Medulla oblongata (tissue), 1 donor: ENCODE measurements around the gene GTPBP4.

Source experiments
- DNase-seq: peaks from one replicate; pipeline ENCODE4 v3.0.0-alpha.2; 2015; ENCODE audit errors: extremely low spot score

The GTPBP4 gene

GRCh38 chr10:966466-967235, 21.6 kb upstream of the GTPBP4 start:
- no peak for DNase-seq

DNA sequence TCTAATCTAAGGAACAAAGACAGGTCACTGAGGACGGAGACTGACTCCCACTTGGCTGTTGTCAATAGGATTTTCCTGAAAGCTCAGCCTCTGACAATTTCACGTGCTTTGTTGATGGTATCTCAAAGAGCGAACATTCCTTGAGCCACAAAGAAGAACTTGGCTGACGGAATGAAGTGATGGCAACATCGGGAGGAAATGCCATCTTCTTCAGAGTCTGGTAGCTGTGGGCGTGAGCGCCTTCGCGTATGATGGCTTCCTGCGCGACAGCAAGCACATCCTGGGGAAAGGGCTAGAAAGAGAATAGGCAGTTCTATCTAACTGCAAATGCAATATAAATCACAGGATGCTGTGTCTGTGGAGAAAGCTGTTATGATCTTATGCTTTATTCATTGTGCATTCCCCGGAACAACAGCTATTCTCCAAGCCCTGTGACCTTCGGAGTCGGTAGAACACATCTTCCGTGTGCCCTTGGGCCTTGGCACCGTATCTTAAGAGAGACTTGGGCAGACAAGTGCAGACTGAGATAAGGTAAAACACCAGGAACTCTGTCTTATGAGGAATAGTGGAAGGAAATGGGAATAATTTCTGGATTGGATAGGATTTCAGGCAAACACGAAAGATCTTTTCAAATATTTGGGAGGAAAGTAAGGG, 19.6 kb upstream of the GTPBP4 start:
- DNase-seq = no peak

- no peak for DNase-seq
Measured at GRCh38 chr10:969473-970150, 18.6 kb upstream of the GTPBP4 start.

- no peak for DNase-seq
Measured at GRCh38 chr10:970311-971149, 17.7 kb upstream of the GTPBP4 start.

DNA sequence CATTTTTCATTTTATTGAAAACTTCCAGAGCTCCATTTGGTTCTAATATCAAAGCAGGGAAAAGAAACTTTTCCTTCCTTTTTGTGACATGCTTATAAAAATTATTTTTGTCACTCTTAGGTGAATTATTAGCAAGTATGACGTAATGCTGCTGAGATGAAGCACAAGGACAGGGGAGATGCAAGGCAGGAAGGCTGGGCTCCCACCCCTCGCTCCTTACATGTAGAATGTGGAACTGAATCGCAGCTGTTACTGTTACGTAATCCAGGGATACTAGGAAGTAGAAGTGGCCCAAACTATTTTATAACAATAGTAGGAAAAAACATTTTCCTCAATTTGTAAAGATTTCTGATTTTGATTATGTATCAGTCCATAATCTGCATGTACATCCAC, 17.1 kb upstream of the GTPBP4 start:
- DNase-seq = peak; percentile 35

- DNase-seq = no peak
Measured at GRCh38 chr10:971613-972012, 16.6 kb upstream of the GTPBP4 start.

DNA sequence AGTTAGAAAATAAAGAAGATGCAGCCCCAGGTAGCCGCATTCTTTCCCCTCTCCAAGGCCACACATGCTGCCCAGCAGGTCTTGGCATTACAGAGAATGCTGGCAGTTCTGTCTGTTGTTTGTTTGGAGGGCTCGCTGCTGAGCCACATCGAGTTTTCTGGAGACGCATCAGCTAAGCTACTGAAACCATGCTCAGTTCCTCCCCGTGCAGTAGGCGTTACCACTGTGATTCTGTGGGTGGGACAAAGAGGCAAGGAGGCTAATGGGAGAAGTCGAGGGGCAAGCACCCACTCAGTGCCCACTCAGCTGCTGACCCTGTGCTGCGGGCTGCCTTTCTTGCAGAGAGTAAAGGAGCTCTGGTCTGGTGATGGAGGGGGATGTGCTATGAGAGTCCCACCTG, 15.5 kb upstream of the GTPBP4 start:
- no peak for DNase-seq

GRCh38 chr10:974038-974784, 14.0 kb upstream of the GTPBP4 start:
- no peak for DNase-seq

DNA sequence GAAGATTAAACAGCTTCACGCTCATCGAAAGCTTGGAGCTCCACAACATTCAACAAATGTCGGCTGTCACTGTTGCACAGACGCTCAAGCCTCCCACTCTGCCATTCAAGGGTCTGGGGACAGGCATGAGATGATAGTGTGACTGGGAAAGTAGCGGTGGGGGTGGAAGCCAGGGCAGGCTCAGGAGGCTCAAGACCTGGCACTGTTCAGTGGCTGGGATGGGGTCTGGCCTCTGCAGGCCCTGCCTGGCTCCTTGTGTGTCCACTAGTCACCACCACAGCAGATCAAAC, 13.5 kb upstream of the GTPBP4 start:
- no peak for DNase-seq

DNA sequence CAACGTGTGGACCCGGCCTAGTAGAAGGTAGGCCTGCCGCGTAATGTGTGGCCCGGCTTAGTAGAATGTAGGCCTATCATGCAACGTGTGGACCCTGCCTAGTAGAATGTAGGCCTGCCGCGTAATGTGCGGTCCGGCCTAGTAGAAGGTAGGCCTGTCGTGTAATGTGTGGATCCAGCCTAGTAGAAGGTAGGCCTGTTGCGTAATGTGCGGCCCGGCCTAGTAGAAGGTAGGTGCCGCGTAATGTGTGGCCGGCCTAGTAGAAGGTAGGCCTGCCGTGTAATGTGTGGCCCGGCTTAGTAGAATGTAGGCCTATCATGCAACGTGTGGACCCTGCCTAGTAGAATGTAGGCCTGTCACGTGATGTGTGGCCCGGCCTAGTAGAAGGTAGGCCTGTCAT, 11.9 kb upstream of the GTPBP4 start:
- DNase-seq = no peak

DNA sequence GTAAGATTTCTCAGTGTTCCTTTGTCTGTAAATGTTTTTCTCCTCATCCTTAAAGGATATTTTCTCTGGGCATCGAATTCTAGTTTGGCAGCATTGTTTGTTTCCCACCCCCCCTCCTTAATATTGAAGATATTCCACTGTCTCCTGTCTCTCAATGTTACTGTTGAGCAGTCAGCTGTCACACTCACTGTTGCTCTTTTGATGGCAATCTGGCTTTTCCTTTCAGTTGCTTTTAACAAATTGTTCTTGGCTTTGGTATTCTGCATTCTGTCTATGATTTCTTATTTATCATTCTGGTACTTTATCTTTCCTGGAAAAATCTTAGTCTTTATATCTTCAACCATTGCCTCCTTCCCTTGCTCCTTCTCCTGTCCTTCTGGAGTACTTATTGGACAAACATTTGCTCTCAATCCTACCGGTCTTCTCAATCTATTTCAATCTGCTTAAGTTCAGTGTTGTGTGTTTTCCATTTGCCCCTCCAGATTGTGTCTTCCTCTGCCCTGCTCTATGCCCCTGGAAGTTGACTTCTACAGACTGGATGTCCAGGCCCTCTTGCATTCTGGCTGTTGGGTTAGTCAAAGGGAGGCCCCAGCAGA, 9.3 kb upstream of the GTPBP4 start:
- DNase-seq = no peak

GRCh38 chr10:980468-981093, 7.7 kb upstream of the GTPBP4 start:
- DNase-seq = no peak

GRCh38 chr10:983401-983800, 4.8 kb upstream of the GTPBP4 start:
- no peak for DNase-seq

DNA sequence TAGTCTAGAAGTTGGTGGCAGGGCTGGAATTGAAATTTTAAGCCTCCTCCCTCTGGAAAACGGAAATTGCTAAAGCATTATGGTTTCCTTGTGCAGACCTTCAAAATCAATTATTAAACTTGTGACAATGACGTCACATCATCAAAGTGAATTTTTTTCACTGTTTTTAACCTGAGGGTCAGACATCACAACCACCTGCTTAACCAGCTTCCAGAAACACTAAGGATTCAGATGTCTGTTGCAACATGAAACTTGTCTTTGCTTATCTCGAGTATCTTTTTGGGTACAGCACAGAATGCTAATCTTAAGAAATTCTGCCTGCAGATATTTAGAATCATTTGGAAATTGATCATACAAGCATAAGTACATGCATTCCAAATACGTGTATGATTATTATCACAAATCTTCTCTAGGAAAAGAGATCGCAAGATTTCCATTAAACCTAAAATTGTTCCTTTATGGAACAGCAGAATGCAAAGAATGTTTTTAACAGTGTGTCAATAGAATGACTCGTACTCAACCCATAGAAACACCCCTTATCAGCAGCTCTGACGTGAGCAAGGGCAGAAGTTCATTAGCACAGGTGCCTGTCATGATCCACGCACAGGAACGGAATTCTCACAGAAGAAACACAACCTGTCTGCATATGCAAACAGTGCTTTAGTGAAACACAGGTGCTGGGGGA, 4.1 kb upstream of the GTPBP4 start:
- DNase-seq = no peak

GRCh38 chr10:985361-985760, 2.9 kb upstream of the GTPBP4 start:
- DNase-seq = no peak

GRCh38 chr10:986137-986825, 2.0 kb upstream of the GTPBP4 start:
- no peak for DNase-seq

DNA sequence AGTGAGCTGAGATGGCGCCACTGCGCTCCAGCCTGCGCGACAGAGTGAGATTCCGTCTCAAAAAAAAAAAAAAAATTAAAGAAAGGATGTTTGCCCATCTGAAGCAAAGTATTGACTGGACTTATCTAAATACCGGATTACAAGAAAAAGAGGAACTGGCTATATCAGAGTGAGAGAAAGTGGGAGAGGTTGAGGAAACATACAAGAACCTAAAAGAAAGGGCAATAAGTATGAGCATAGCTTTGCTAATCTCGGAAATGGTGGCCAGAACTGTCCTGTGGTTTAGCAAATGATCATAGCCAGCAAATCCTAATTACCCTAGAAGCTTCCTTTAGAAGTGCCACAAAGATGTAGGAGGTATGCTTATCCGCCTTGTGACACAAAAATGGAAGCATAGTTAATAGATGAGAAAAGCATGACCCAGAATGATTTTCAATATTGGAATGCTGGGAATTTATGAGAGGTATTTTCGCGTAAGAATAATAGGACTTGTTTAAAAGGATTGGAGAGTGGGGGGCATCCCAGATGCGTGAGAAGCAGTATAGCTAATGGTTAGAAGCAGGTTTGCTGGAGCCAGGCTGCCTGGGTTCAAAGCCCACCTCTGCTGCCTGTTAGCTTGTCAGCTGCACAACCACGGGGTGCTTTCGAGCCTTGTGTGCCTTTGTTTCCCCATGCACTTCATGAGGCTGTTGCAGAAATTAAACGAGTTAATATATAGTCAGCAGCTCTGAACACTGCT, 1.2 kb upstream of the GTPBP4 start:
- DNase-seq = no peak

DNA sequence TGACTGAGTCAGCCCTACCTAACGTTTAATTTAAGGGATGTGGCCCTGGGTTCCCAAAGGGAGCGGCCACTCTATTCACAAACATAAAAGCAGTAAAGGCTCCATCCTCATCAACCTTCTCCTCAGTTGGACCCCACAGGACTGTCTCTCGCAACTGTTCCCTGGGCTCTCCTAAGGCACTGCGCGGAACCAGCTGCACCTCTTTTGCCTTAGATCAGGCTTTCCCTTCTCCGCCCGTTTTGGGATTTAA, 689 bp upstream of the GTPBP4 start:
- no peak for DNase-seq
